GM23248 (cell line): ENCODE results near the gene PNPLA5. TPM values are rescaled to one million over a fixed set of nuclear protein-coding genes. Genes with fewer than 3 reads are reported as not detected.

Source experiments
- DNase-seq: peaks from one replicate; pipeline ENCODE4 v3.0.0-alpha.2; 2015
- H2AFZ ChIP-seq: fragments of 200-600 bp; sonication (generic); 2 replicates; pipeline ENCODE4 v1.6.1; 2016; ENCODE audit warnings: antibody characterized with exemption
- H3F3A ChIP-seq: fragments of 200-600 bp; sonication (generic); 2 replicates; pipeline ENCODE4 v1.6.1; 2016; ENCODE audit warnings: mild to moderate bottlenecking, antibody characterized with exemption, mixed run types; ENCODE audit not compliant: insufficient read depth
- H3K27ac ChIP-seq: fragments of 200-600 bp; sonication (generic); 2 replicates; pipeline ENCODE4 v1.5.1; 2016; ENCODE audit warnings: mild to moderate bottlenecking
- H3K27me3 ChIP-seq: fragments of 200-600 bp; sonication (generic); replicated peaks from 2 replicates; pipeline ENCODE4 v1.6.1; 2016; ENCODE audit warnings: mild to moderate bottlenecking; ENCODE audit not compliant: insufficient read depth
- H3K36me3 ChIP-seq: fragments of 200-600 bp; sonication (generic); 2 replicates; pipeline ENCODE4 v1.6.1; 2016; ENCODE audit warnings: low read depth, mild to moderate bottlenecking
- H3K4me1 ChIP-seq: fragments of 200-600 bp; sonication (generic); 2 replicates; pipeline ENCODE4 v1.6.1; 2016; ENCODE audit warnings: mild to moderate bottlenecking; ENCODE audit not compliant: insufficient read depth
- H3K4me2 ChIP-seq: fragments of 200-600 bp; sonication (generic); one replicate; pipeline ENCODE4 v1.6.1; 2016; ENCODE audit warnings: mild to moderate bottlenecking; ENCODE audit not compliant: unreplicated experiment
- H3K4me3 ChIP-seq: fragments of 200-600 bp; sonication (generic); 2 replicates; pipeline ENCODE4 v1.5.1; 2016; ENCODE audit warnings: mild to moderate bottlenecking
- H3K79me2 ChIP-seq: fragments of 200-600 bp; sonication (generic); 2 replicates; pipeline ENCODE4 v1.6.1; 2016; ENCODE audit warnings: mild to moderate bottlenecking; ENCODE audit not compliant: insufficient read depth
- H3K9ac ChIP-seq: fragments of 200-600 bp; sonication (generic); 2 replicates; pipeline ENCODE4 v1.6.1; 2016; ENCODE audit warnings: mild to moderate bottlenecking
- H3K9me2 ChIP-seq: fragments of 200-600 bp; sonication (generic); 2 replicates; pipeline ENCODE4 v1.6.1; 2016; ENCODE audit warnings: mixed run types, mild to moderate bottlenecking, moderate library complexity; ENCODE audit not compliant: insufficient read depth
- H3K9me3 ChIP-seq: fragments of 200-600 bp; sonication (generic); one replicate; pipeline ENCODE4 v1.6.1; 2017; ENCODE audit warnings: low read depth
- H4K20me1 ChIP-seq: fragments of 200-600 bp; sonication (generic); 2 replicates; pipeline ENCODE4 v1.6.0; 2016; ENCODE audit not compliant: insufficient read depth
- EZH2 ChIP-seq: fragments of 200-600 bp; sonication (generic); IDR thresholded peaks from 2 replicates; pipeline ENCODE4 v1.6.1; 2018; ENCODE audit warnings: antibody characterized with exemption, mild to moderate bottlenecking; ENCODE audit not compliant: insufficient read depth, poor library complexity, severe bottlenecking
- EZH2phosphoT487 ChIP-seq: fragments of 200-600 bp; sonication (generic); IDR thresholded peaks from 2 replicates; pipeline ENCODE4 v1.6.1; 2018; ENCODE audit warnings: antibody characterized with exemption, moderate library complexity, mild to moderate bottlenecking, low read depth; ENCODE audit not compliant: insufficient read depth
- WGBS, 2 experiments: methylation state at CpG; one replicate each; pipeline ENCODE4 v1.1.6; 2015 to 2017; ENCODE audit warnings: low lambda C conversion rate in 2 of 2, low coverage in 1 of 2; ENCODE audit errors: missing lambda C conversion rate in 2 of 2; 5-methylcytosine and 5-hydroxymethylcytosine counted together
- in situ Hi-C: fragments of 300-500 bp; cut with MboI; formaldehyde crosslinking; loops from 2 replicates; pipeline ENCODE4 v1.15.0; 2020
- polyA plus RNA-seq: library from polyadenylated mRNA; unstranded; fragments of >200 nt; fragmentation: Nextera tagmentation; extraction: Ambion mirVana; gene quantifications from 2 replicates; pipeline ENCODE4 v1.2.1, GENCODE V29; 2016
- total RNA-seq: library from RNA; depleted of rRNA; stranded (reverse); fragments of >200 nt; shearing (Covaris generic); gene quantifications from 2 replicates; pipeline ENCODE4 v1.2.3, GENCODE V29; 2014

The PNPLA5 gene
- total and polyA plus RNA-seq, 2 experiments from 2014 or later = not detected

DNA sequence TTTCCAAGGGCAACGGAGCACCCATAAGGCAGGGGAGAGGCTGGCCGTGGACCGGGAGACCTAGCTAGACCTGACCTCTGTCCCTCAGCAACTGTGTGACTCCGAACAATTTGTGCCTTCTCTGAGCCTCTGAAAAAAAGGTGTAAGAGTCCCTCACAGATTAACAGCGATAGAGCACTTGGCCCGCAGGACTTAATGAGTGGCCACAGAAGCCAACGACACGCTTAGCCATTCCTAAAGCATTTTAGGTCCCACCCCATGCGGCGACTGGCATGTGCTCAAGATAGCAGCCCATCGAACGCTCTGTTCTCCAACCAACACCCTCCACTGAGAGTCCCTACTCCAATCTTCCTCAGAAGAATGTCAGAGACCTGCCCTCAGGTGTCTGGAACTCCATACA is 31.0 kb downstream of the PNPLA5 start:
- in situ Hi-C loops = no loop called here
- Histone ChIP-seq H3K79me2 (no peaks in the 10 kb centered on the region), H4K20me1 (no peaks in the 10 kb centered on the region), H3K4me1 (no peaks in the 10 kb centered on the region), H3K27ac (no peak overlapping the region), H3F3A (no peaks in the 10 kb centered on the region), H3K9me3 (no peaks in the 10 kb centered on the region), H3K9ac (no peak overlapping the region), H3K4me2 (no peak overlapping the region), H3K4me3 (no peak overlapping the region), H3K9me2 (no peaks in the 10 kb centered on the region), H3K36me3 (no peaks in the 10 kb centered on the region), H3K27me3 (peaks cover 47% of the 10 kb centered on the region), H2AFZ (no peak overlapping the region)
- WGBS, 2 experiments = 77 to 81% methylated on average over 12 of the region's 12 CpGs
- DNase-seq = no peak
- TF ChIP-seq EZH2phosphoT487 (no peak), EZH2 (no peak)

DNA sequence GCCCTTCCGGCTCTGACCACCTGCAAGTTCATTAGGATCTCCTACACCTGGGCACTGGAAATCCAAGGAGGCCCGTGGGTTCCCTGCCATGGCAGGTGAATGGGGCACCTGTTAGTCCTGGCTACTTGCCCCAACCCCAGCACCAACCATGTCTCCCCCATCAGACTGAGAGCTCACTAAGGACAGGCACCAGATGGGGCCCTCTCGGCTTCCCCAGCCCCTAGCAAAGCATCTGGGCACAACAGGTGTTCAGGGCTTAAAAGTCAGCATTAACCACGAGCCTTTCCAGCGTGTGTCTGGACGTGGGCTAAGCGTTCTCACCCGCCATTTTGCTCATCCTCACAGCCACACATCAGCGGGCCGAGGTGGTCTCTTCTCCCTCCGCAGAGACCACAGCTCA is 31.7 kb downstream of the PNPLA5 start:
- no peaks in the 10 kb centered on the region for H3K9me3 ChIP-seq
- 46 to 63% methylated on average over 10 to 11 of the region's 11 CpGs for WGBS, 2 experiments
- no peak overlapping the region for H3K27ac ChIP-seq
- no peaks in the 10 kb centered on the region for H3F3A ChIP-seq
- no peaks in the 10 kb centered on the region for H3K4me1 ChIP-seq
- H3K36me3 ChIP-seq = no peaks in the 10 kb centered on the region
- in situ Hi-C loops = no loop called here
- H2AFZ ChIP-seq = no peak overlapping the region
- H3K9ac ChIP-seq = no peak overlapping the region
- no peak for DNase-seq
- no peaks in the 10 kb centered on the region for H4K20me1 ChIP-seq
- peaks cover 47% of the 10 kb centered on the region for H3K27me3 ChIP-seq
- no peak for TF ChIP-seq EZH2phosphoT487
- TF ChIP-seq EZH2 = no peak
- H3K9me2 ChIP-seq = no peaks in the 10 kb centered on the region
- no peak overlapping the region for H3K4me2 ChIP-seq
- no peaks in the 10 kb centered on the region for H3K79me2 ChIP-seq
- H3K4me3 ChIP-seq = no peak overlapping the region

DNA sequence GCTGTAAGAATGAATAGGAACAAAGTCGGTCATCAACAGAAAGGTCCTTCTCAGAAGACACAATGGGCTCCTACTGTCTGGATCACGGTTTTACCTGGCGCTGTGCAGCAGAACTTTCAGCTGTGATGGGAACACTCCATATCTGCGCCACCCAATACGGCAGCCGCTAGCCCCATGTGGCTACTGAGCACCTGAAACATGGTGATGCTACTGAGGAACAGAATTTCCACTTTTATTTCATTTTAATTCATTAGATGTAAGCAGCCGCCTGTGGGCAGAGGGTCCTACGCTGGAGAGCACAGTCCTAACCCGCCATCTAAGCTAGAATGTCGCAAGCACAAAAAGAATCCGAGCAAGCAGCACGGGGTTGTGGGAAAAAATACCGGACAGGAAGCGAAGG is 32.2 kb downstream of the PNPLA5 start:
- Histone ChIP-seq H2AFZ (no peak overlapping the region), H3K9me3 (no peaks in the 10 kb centered on the region), H4K20me1 (no peaks in the 10 kb centered on the region), H3K9ac (no peak overlapping the region), H3K4me3 (no peak overlapping the region), H3K27ac (no peak overlapping the region), H3K27me3 (peaks cover 46% of the 10 kb centered on the region), H3K9me2 (no peaks in the 10 kb centered on the region), H3F3A (no peaks in the 10 kb centered on the region), H3K4me2 (no peak overlapping the region), H3K4me1 (no peaks in the 10 kb centered on the region), H3K36me3 (no peaks in the 10 kb centered on the region), H3K79me2 (no peaks in the 10 kb centered on the region)
- WGBS, 2 experiments = 66 to 67% methylated on average over 14 of the region's 14 CpGs
- in situ Hi-C loops = no loop called here
- no peak for TF ChIP-seq EZH2
- TF ChIP-seq EZH2phosphoT487 = no peak
- no peak for DNase-seq

DNA sequence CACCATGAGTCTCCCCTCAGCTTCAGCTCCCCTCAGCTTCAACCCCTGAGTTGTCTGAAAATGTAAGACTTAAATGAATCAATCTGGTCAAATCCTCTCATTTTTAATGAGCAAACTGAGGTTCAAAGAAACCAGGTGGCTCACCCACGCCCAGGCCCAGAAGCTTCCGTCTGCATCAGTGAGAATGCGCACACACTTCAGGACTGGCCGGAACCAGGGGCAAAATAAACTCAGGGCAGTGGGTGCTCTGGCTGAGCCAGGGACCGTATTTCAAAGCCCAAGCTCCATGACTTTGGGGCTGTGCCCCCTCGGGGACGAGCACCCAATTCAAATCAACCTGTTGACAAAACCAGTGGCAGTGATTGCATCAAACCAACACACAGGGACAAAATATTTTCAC is 32.6 kb downstream of the PNPLA5 start:
- Histone ChIP-seq H3K9me3 (no peaks in the 10 kb centered on the region), H2AFZ (no peak overlapping the region), H3K4me2 (no peak overlapping the region), H3K4me1 (no peaks in the 10 kb centered on the region), H3K9me2 (no peaks in the 10 kb centered on the region), H4K20me1 (no peaks in the 10 kb centered on the region), H3K9ac (no peak overlapping the region), H3K27me3 (peaks cover 42% of the 10 kb centered on the region), H3F3A (no peaks in the 10 kb centered on the region), H3K27ac (no peak overlapping the region), H3K4me3 (no peak overlapping the region), H3K36me3 (no peaks in the 10 kb centered on the region), H3K79me2 (no peaks in the 10 kb centered on the region)
- DNase-seq = no peak
- 42 to 43% methylated on average over 7 of the region's 7 CpGs for WGBS, 2 experiments
- TF ChIP-seq EZH2 (no peak), EZH2phosphoT487 (no peak)
- in situ Hi-C loops = no loop called here
